Measurements from ENCODE around the gene ETHE1.

Gene ETHE1

GRCh38 chr19:43561139-43561970, 34.4 kb upstream of the ETHE1 start:
- DNase-seq (ENCODE audit: low read depth), result no peak

GRCh38 chr19:43560687-43561086, 33.7 kb upstream of the ETHE1 start:
- H3K4me3 ChIP-seq (ENCODE audit: low read length), result no peak overlapping the region
- no peak for TF ChIP-seq CTCF (conservative IDR thresholded peaks at IDR 0.05; ENCODE audit: low read depth, low read length)
- no peak for DNase-seq (ENCODE audit: low read depth)

More at GRCh38 chr19:43561139-43561970, 34.4 kb upstream of the ETHE1 start:
- TF ChIP-seq CTCF (conservative IDR thresholded peaks at IDR 0.05; ENCODE audit: low read depth, low read length), result no peak
- no peak overlapping the region for H3K4me3 ChIP-seq (ENCODE audit: low read length)

GRCh38 chr19:43555185-43555770, 28.3 kb upstream of the ETHE1 start:
- DNase-seq (ENCODE audit: low read depth), result no peak
- H3K4me3 ChIP-seq (ENCODE audit: low read length), result no peak overlapping the region
- TF ChIP-seq CTCF (conservative IDR thresholded peaks at IDR 0.05; ENCODE audit: low read depth, low read length), result peak; percentile 98

GRCh38 chr19:43554317-43554895, 27.4 kb upstream of the ETHE1 start:
- no peak for TF ChIP-seq CTCF (conservative IDR thresholded peaks at IDR 0.05; ENCODE audit: low read depth, low read length)
- H3K4me3 ChIP-seq (ENCODE audit: low read length), result no peak overlapping the region
- no peak for DNase-seq (ENCODE audit: low read depth)

GRCh38 chr19:43553656-43554055, 26.7 kb upstream of the ETHE1 start:
- no peak for TF ChIP-seq CTCF (conservative IDR thresholded peaks at IDR 0.05; ENCODE audit: low read depth, low read length)
- no peak overlapping the region for H3K4me3 ChIP-seq (ENCODE audit: low read length)
- no peak for DNase-seq (ENCODE audit: low read depth)

GRCh38 chr19:43552616-43553015, 25.6 kb upstream of the ETHE1 start:
- no peak overlapping the region for H3K4me3 ChIP-seq (ENCODE audit: low read length)
- TF ChIP-seq CTCF (conservative IDR thresholded peaks at IDR 0.05; ENCODE audit: low read depth, low read length), result no peak
- DNase-seq (ENCODE audit: low read depth), result no peak

- H3K4me3 ChIP-seq (ENCODE audit: low read length), result no peak overlapping the region
- no peak for DNase-seq (ENCODE audit: low read depth)
- TF ChIP-seq CTCF (conservative IDR thresholded peaks at IDR 0.05; ENCODE audit: low read depth, low read length), result no peak
These were observed 25.1 kb upstream of the ETHE1 start for GRCh38 chr19:43552198-43552450.

Measured in retinal pigment epithelial cell (primary cell).